Inflammatory macrophage treated with lipopolysaccharide for 4 hours (primary cell): Measurements from ENCODE around the gene VPS50.
"Not testable (repeated sequence)": the region's sequence is repeated elsewhere in the genome, so short reads cannot be mapped to it uniquely, and the experiment has no call there.

Source experiments
- DNase-seq: peaks from one replicate; pipeline ENCODE4 v3.0.0-alpha.2; 2020

The VPS50 gene

GRCh38 chr7:93238748-93239147 lies 6.6 kb downstream of the VPS50 start:
- no peak for DNase-seq

- DNase-seq = no peak
Measured at GRCh38 chr7:93239824-93240223, 7.7 kb downstream of the VPS50 start.

DNA sequence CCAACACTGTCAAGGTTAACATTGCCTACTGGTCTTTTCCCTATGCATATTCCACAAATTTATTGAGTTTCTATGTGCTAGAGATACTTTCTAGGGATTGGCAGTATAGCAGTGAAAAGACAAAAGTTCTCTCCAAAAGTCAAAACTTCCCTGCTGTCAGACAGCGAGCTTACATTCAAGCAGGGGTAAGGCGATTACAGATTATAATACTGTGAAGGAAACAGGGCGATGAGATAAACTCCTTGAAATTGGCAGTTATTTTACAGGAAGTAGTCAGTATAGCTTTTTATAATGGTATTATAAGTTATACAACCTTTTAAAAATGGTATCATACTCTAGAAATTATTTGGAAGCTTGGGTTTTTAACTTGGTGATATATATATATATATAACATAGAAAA lies 9.9 kb downstream of the VPS50 start:
- no peak for DNase-seq

- DNase-seq = peak; percentile 35
Measured at GRCh38 chr7:93245525-93246432, 13.6 kb downstream of the VPS50 start.

GRCh38 chr7:93249491-93250148 lies 17.5 kb downstream of the VPS50 start:
- no peak for DNase-seq

DNA sequence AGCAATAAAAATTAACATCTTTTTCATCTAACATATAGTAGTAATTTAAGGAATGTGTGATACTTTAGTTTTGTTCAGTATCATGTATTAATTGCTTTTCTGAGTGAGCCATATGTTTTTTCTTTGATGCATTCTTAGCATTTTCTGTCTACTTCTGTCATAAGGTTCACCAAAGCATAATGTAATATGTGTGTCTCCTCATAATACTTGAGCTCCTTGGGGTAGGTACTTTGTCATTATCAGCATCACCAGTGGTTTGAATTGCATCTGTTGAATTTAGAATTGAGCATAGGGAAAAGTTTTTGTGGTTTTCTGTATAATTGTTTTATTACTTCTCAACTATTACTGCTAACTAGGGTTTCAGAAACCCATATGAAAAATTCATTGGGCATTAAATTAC lies 26.5 kb downstream of the VPS50 start:
- no peak for DNase-seq

DNA sequence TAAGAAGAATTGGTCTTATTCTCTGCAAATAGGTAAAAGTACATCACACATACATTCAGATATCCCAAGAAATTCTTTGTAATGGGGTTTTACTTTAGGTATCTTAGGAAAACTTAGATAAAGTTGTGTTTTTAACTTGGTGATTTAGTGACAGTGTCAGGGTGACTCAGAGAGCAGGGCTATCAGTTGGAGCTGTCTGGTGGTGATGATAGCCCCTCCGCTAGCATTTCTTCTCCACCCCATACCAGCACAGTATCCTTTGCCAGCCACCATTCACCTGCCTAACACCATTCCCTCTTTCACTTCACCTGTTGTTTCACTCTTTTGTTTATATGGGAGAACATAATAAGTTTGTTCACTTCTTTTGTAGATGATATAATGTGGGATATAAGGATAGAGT lies 30.4 kb downstream of the VPS50 start:
- DNase-seq = no peak

- no peak for DNase-seq
Measured at GRCh38 chr7:93265220-93265619, 33.1 kb downstream of the VPS50 start.

DNA sequence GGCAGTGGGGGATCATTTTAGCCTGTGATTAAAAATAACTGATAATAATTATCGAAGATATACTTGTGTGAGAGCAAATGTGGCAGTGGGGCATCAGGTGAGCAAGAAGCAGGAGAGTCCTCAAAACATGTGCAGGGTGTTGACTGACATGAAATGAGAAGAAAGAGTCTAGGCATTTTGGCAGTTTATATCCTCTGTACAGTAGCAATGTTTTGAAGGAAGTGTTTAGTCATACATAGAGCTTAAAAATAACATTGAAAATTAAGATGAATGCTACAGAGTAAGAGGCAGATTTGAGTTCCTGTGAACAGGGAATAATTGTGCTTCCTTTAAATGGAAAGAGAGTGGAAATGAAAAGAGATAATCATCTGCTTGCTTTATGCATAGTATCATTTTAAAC lies 47.4 kb downstream of the VPS50 start:
- DNase-seq = no peak

- DNase-seq = no peak
Measured at GRCh38 chr7:93284908-93285307, 52.7 kb downstream of the VPS50 start.

GRCh38 chr7:93293229-93293628 lies 61.1 kb downstream of the VPS50 start:
- no peak for DNase-seq

- no peak for DNase-seq
Measured at GRCh38 chr7:93298206-93298605, 66.0 kb downstream of the VPS50 start.

- no peak for DNase-seq
Measured at GRCh38 chr7:93298671-93299070, 66.5 kb downstream of the VPS50 start.

GRCh38 chr7:93301736-93302135 lies 69.6 kb downstream of the VPS50 start:
- no peak for DNase-seq

GRCh38 chr7:93307131-93307660 lies 75.0 kb downstream of the VPS50 start:
- no peak for DNase-seq

- DNase-seq = no peak
Measured at GRCh38 chr7:93307943-93308342, 75.8 kb downstream of the VPS50 start.

GRCh38 chr7:93310346-93310745 lies 78.2 kb downstream of the VPS50 start:
- DNase-seq = no peak

DNA sequence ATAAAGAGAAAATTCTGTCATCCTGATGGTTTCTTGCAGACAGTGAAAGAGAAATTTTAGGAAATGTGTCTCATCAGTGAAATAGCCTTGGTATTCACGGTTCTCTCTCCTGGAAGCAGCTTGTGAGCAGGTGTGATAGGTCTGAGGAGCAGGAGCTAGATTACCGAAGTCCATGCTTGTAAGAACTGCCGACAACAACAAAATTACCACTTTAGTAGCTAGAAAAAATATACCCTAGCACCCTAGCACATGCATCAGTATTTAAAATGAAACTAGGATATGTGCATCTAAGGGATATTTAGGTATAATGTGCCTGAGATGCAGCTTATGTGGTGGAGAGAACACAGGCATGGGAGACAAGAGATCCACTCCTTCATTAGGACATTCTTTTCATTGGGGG lies 82.3 kb downstream of the VPS50 start:
- DNase-seq = no peak

DNA sequence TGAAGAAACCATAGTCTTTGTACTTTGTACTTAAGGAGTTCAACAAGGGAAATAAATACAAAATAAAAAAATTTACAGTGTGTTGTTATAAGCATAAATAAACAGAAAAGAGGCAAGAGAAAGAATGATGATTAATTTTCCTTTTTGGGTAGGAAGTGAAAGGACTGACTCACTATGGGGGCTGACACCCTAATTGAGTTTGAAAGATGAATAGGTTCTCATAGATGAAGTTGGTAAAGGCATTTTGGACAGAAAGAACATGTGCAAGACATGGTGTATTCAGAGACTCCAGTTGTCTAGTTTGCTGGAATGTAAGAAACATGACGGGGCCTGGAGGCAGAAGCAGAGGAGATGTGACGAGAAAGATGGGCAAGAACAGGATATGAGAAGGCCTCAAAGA lies 83.7 kb downstream of the VPS50 start:
- DNase-seq = no peak

- DNase-seq = no peak
Measured at GRCh38 chr7:93316730-93317129, 84.6 kb downstream of the VPS50 start.

GRCh38 chr7:93320887-93321286 lies 88.7 kb downstream of the VPS50 start:
- DNase-seq = no peak

- DNase-seq = not testable (repeated sequence)
Measured at GRCh38 chr7:93326291-93326690, 94.1 kb downstream of the VPS50 start.

- DNase-seq = no peak
Measured at GRCh38 chr7:93327006-93327633, 95.0 kb downstream of the VPS50 start.

DNA sequence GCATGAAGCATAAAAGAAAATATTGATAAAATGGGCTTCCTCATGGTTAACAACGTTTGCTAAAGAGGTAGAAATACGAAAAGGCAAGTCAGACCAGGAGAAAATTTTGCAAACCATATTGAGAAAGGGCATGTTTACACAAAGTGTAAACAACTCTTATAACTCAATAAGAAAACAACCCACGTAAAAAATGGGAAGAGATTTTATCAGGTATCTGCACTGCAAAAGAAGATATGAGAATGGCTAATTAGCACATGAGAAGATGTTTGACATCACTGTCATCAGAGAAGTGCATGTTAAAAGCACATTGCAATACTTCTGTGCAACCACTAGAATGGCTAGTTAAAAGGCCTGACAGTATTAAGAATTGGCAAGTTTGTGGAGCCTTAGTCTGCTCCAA lies 99.5 kb downstream of the VPS50 start:
- DNase-seq = no peak
